IMR-90 (cell line): Measurements from ENCODE around the gene GOT1. TPM values are rescaled to one million over a fixed set of nuclear protein-coding genes. Genes with fewer than 3 reads are reported as not detected.

Experiments
- ATAC-seq: fragments of 200-7000 bp; cut with Tn5 transposase; 2 replicates; pipeline ENCODE4 v1.9.1; 2020; ENCODE audit warnings: low read depth, mild to moderate bottlenecking, moderate library complexity
- BruUV-seq: library from RNA; stranded (reverse); fragments of 400-500 nt; replicated peaks from 2 replicates; lab custom pipeline; 2021; lab: Mats Ljungman, UMichigan
- CTCF ChIA-PET: fragments of 300-600 bp; formaldehyde crosslinking; extraction: SDS; loops from one replicate; lab custom pipeline; 2021; ENCODE audit warnings: antibody characterized with exemption; lab: Yijun Ruan, JAX
- POLR2A ChIA-PET: fragments of 300-600 bp; sonication (Branson Sonifier 250); formaldehyde crosslinking; loops from one replicate; lab custom pipeline; 2022; ENCODE audit warnings: antibody characterized with exemption; ENCODE audit not compliant: unreplicated experiment; lab: Charles Lee
- DNase-seq: peaks from one replicate; pipeline ENCODE4 v3.0.0; 2013
- H2AFZ ChIP-seq: replicated peaks from 2 replicates; pipeline ENCODE3; 2013; ENCODE audit warnings: low read length, mild to moderate bottlenecking; ENCODE audit not compliant: poor library complexity
- H2AK5ac ChIP-seq: 2 replicates; pipeline ENCODE4 v1.6.1; 2013; ENCODE audit warnings: low read depth, low read length, inconsistent platforms
- H2AK9ac ChIP-seq: replicated peaks from 2 replicates; pipeline ENCODE3; 2013; ENCODE audit warnings: mild to moderate bottlenecking, low read depth, low read length, moderate library complexity; ENCODE audit not compliant: poor library complexity
- H2BK120ac ChIP-seq: 2 replicates; pipeline ENCODE4 v1.6.1; 2013; ENCODE audit warnings: low read depth, low read length, inconsistent platforms
- H2BK15ac ChIP-seq: 3 replicates; pipeline ENCODE4 v1.6.1; 2013; ENCODE audit warnings: low read depth, low read length, inconsistent platforms
- H2BK20ac ChIP-seq: 2 replicates; pipeline ENCODE4 v1.6.1; 2013; ENCODE audit warnings: low read depth, mild to moderate bottlenecking, inconsistent platforms, low read length, moderate library complexity
- H2BK5ac ChIP-seq: 2 replicates; pipeline ENCODE4 v1.6.1; 2013; ENCODE audit warnings: mild to moderate bottlenecking, low read depth, low read length, inconsistent platforms; ENCODE audit not compliant: poor library complexity, severe bottlenecking
- H3K14ac ChIP-seq: replicated peaks from 2 replicates; pipeline ENCODE4 v1.6.1; 2013; ENCODE audit warnings: low read depth, low read length, inconsistent platforms
- H3K18ac ChIP-seq: 2 replicates; pipeline ENCODE4 v1.6.1; 2013; ENCODE audit warnings: low read depth, low read length, control low read depth
- H3K23ac ChIP-seq: 2 replicates; pipeline ENCODE4 v1.6.1; 2013; ENCODE audit warnings: low read depth, low read length, inconsistent platforms
- H3K27ac ChIP-seq: 2 replicates; pipeline ENCODE4 v1.5.1; 2013; ENCODE audit warnings: mild to moderate bottlenecking, control low read depth, low read length; ENCODE audit not compliant: insufficient read depth
- H3K27me3 ChIP-seq: 2 replicates; pipeline ENCODE4 v1.6.1; 2013; ENCODE audit warnings: low read length; ENCODE audit not compliant: control insufficient read depth, insufficient read depth
- H3K36me3 ChIP-seq: 2 replicates; pipeline ENCODE4 v1.6.1; 2013; ENCODE audit warnings: low read length, mixed read lengths; ENCODE audit not compliant: control insufficient read depth, insufficient read depth
- H3K4ac ChIP-seq: 2 replicates; pipeline ENCODE4 v1.6.1; 2013; ENCODE audit warnings: low read depth, low read length, inconsistent platforms
- H3K4me1 ChIP-seq: 2 replicates; pipeline ENCODE4 v1.6.1; 2013; ENCODE audit warnings: low read length, mixed read lengths; ENCODE audit not compliant: control insufficient read depth, insufficient read depth
- H3K4me2 ChIP-seq: 2 replicates; pipeline ENCODE4 v1.6.1; 2013; ENCODE audit warnings: low read depth, mild to moderate bottlenecking, control low read depth, low read length, moderate library complexity
- H3K4me3 ChIP-seq: 2 replicates; pipeline ENCODE4 v1.5.1; 2013; ENCODE audit warnings: low read depth, mild to moderate bottlenecking, control low read depth, low read length, moderate library complexity; ENCODE audit not compliant: insufficient read depth
- H3K56ac ChIP-seq: 2 replicates; pipeline ENCODE4 v1.6.1; 2013; ENCODE audit warnings: low read length, inconsistent platforms; ENCODE audit not compliant: insufficient read depth; ENCODE audit errors: extremely low read depth
- H3K79me1 ChIP-seq, 2 experiments: 2 replicates each; pipeline ENCODE4 v1.6.1; 2013; ENCODE audit warnings: low read length in 2 of 2, inconsistent platforms in 1 of 2, low read depth in 1 of 2
- H3K9ac ChIP-seq: 2 replicates; pipeline ENCODE4 v1.6.1; 2013; ENCODE audit warnings: low read depth, low read length, control low read depth
- H3K9me1 ChIP-seq: 2 replicates; pipeline ENCODE4 v1.6.1; 2013; ENCODE audit warnings: low read length, inconsistent platforms; ENCODE audit not compliant: insufficient read depth
- H3K9me3 ChIP-seq: 2 replicates; pipeline ENCODE4 v1.6.1; 2013; ENCODE audit warnings: low read length; ENCODE audit not compliant: control insufficient read depth, insufficient read depth
- H4K20me1 ChIP-seq: 2 replicates; pipeline ENCODE4 v1.6.1; 2013; ENCODE audit warnings: low read length, inconsistent platforms; ENCODE audit not compliant: insufficient read depth
- H4K5ac ChIP-seq: 2 replicates; pipeline ENCODE4 v1.6.1; 2013; ENCODE audit warnings: mild to moderate bottlenecking, low read depth, low read length, control low read depth
- H4K8ac ChIP-seq, 2 experiments: 2 replicates each; pipeline ENCODE4 v1.6.1; 2013; ENCODE audit warnings: low read depth in 2 of 2, low read length in 2 of 2, control low read depth in 1 of 2, inconsistent platforms in 1 of 2
- H4K91ac ChIP-seq: 2 replicates; pipeline ENCODE4 v1.6.1; 2013; ENCODE audit warnings: low read depth, low read length, inconsistent platforms; ENCODE audit not compliant: insufficient read depth
- BHLHE40 ChIP-seq: fragments of 150-350 bp; IDR thresholded peaks from 2 replicates; pipeline ENCODE4 v1.6.1; 2016; ENCODE audit warnings: mild to moderate bottlenecking, low read depth, low read length
- CEBPB ChIP-seq: IDR thresholded peaks from 2 replicates; pipeline ENCODE4 v1.6.1; 2012; ENCODE audit warnings: low read depth, low read length, improper control_type of control experiment
- CHD1 ChIP-seq: IDR thresholded peaks from 2 replicates; pipeline ENCODE4 v1.6.1; 2012; ENCODE audit warnings: low read depth, low read length, improper control_type of control experiment
- CTCF ChIP-seq: conservative IDR thresholded peaks from 2 replicates; pipeline ENCODE4 v1.5.1; 2012; ENCODE audit warnings: mild to moderate bottlenecking, low read depth, low read length, improper control_type of control experiment
- ELK1 ChIP-seq: fragments of 150-350 bp; IDR thresholded peaks from 2 replicates; pipeline ENCODE4 v1.6.1; 2016; ENCODE audit warnings: low read depth, mild to moderate bottlenecking, low read length, moderate library complexity, borderline replicate concordance
- FOS ChIP-seq: fragments of 150-350 bp; IDR thresholded peaks from 2 replicates; pipeline ENCODE4 v1.6.1; 2016; ENCODE audit warnings: low read depth, low read length
- MAFK ChIP-seq: IDR thresholded peaks from 2 replicates; pipeline ENCODE4 v1.6.1; 2012; ENCODE audit warnings: low read depth, low read length, improper control_type of control experiment
- MAZ ChIP-seq: IDR thresholded peaks from 2 replicates; pipeline ENCODE4 v1.6.1; 2012; ENCODE audit warnings: low read depth, mild to moderate bottlenecking, low read length, improper control_type of control experiment, moderate library complexity, borderline replicate concordance
- MXI1 ChIP-seq: IDR thresholded peaks from 2 replicates; pipeline ENCODE4 v1.6.1; 2012; ENCODE audit warnings: low read depth, mild to moderate bottlenecking, low read length, moderate library complexity, borderline replicate concordance
- NFE2L2 ChIP-seq: fragments of 150-350 bp; IDR thresholded peaks from 2 replicates; pipeline ENCODE4 v1.6.1; 2016; ENCODE audit warnings: low read depth, mild to moderate bottlenecking, low read length
- POLR2A ChIP-seq: IDR thresholded peaks from 2 replicates; pipeline ENCODE4 v1.6.1; 2012; ENCODE audit warnings: mild to moderate bottlenecking, low read depth, low read length
- RAD21 ChIP-seq: IDR thresholded peaks from 2 replicates; pipeline ENCODE4 v1.6.1; 2012; ENCODE audit warnings: low read length, improper control_type of control experiment
- RCOR1 ChIP-seq: IDR thresholded peaks from 2 replicates; pipeline ENCODE4 v1.6.1; 2012; ENCODE audit warnings: mild to moderate bottlenecking, low read length, improper control_type of control experiment; ENCODE audit not compliant: insufficient replicate concordance
- RFX5 ChIP-seq: IDR thresholded peaks from 2 replicates; pipeline ENCODE4 v1.8.0; 2012; ENCODE audit warnings: low read depth, mild to moderate bottlenecking, low read length, moderate library complexity
- SMC3 ChIP-seq: fragments of 150-350 bp; IDR thresholded peaks from 2 replicates; pipeline ENCODE4 v1.6.1; 2016; ENCODE audit warnings: low read depth, mild to moderate bottlenecking, antibody characterized with exemption, low read length, moderate library complexity
- USF2 ChIP-seq: fragments of 150-350 bp; IDR thresholded peaks from 2 replicates; pipeline ENCODE4 v1.6.1; 2017; ENCODE audit warnings: mild to moderate bottlenecking, antibody characterized with exemption, low read length, low read depth
- WGBS, 2 experiments: methylation state at CpG; one replicate each; pipeline versions ENCODE4 v1.1.5 to v1.1.7; 2013; ENCODE audit warnings: missing lambda C conversion rate in 2 of 2; ENCODE audit not compliant: insufficient read length in 1 of 2; ENCODE audit errors: extremely low coverage in 2 of 2; 5-methylcytosine and 5-hydroxymethylcytosine counted together
- dilution Hi-C: fragments of 300-500 bp; cut with HindIII; formaldehyde crosslinking; loops from one replicate; pipeline ENCODE4 v1.14.3; 2018; ENCODE audit warnings: low sequenced_read_pairs; ENCODE audit not compliant: unreplicated experiment
- in situ Hi-C: fragments of 300-500 bp; cut with MboI; formaldehyde crosslinking; loops from 3 replicates; pipeline ENCODE4 v1.14.3; 2019; ENCODE audit warnings: low sequenced_read_pairs, inconsistent platforms, mixed read lengths
- intact Hi-C: fragments of 100-400 bp; cut with micrococcal nuclease; formaldehyde crosslinking; loops from 2 replicates; pipeline ENCODE4 v1.10.0; 2022
- polyA plus RNA-seq, 3 experiments: library from polyadenylated mRNA; depleted of rRNA; stranded (reverse); fragments of >200 nt; gene quantifications; 2 replicates each; pipeline ENCODE4 v1.2.3, GENCODE V29; 2012; ENCODE audit warnings: low replicate concordance in 1 of 3
- total RNA-seq: library from RNA; depleted of rRNA; stranded (reverse); fragments of >200 nt; gene quantifications from 2 replicates; pipeline ENCODE4 v1.2.3, GENCODE V29; 2012

Gene GOT1
- total and polyA plus RNA-seq, 2 of the 4 experiments (the other 2 are of a cell fraction): 29.4 to 46.1 TPM

GRCh38 chr10:99406149-99406548, 24.3 kb downstream of the GOT1 start:
- dilution Hi-C loops: no loop called here

More at GRCh38 chr10:99406149-99406548, 24.3 kb downstream of the GOT1 start:
- POLR2A ChIA-PET: no interaction called here
- ATAC-seq (no peak), DNase-seq (no peak)
- Histone ChIP-seq H4K8ac (no peak overlapping the region), H2BK5ac (no peak overlapping the region), H3K4ac (no peak overlapping the region), H2BK15ac (no peak overlapping the region), H4K91ac (no peak overlapping the region), H3K79me1 (peaks cover 0 to 15% of the 10 kb centered on the region in 2 experiments), H3K36me3 (peaks cover 26% of the 10 kb centered on the region), H3K23ac (no peak overlapping the region), H2AK9ac (no peak overlapping the region), H2AFZ (no peak overlapping the region), H3K4me1 (no peaks in the 10 kb centered on the region), H2AK5ac (no peak overlapping the region), H3K4me3 (no peak overlapping the region), H3K27me3 (no peaks in the 10 kb centered on the region), H3K9ac (no peak overlapping the region), H4K20me1 (no peaks in the 10 kb centered on the region), H4K5ac (no peak overlapping the region), H3K9me3 (no peaks in the 10 kb centered on the region), H3K4me2 (no peak overlapping the region), H2BK120ac (no peak overlapping the region), H3K9me1 (peaks cover 9% of the 10 kb centered on the region; the same call in 1 of the 2 replicates), H3K27ac (no peak overlapping the region), H3K18ac (no peak overlapping the region), H3K56ac (no peak overlapping the region), H2BK20ac (no peak overlapping the region), H3K14ac (no peak overlapping the region)
- BruUV-seq: no TSS peak
- in situ Hi-C loops (no loop called here), intact Hi-C loops (no loop called here)
- TF ChIP-seq ELK1 (no peak), CEBPB (no peak), MAZ (no peak), POLR2A (no peak), RCOR1 (no peak), MXI1 (no peak), CHD1 (no peak), CTCF (no peak), BHLHE40 (no peak), FOS (no peak), NFE2L2 (no peak), RAD21 (no peak), USF2 (no peak), SMC3 (no peak), RFX5 (no peak), MAFK (no peak)
- CTCF ChIA-PET: no interaction called here
- WGBS, 2 experiments: no CpG with 5 or more reads among the region's 3 CpGs
